Measurements from ENCODE around the gene PTPRN2.

DNA sequence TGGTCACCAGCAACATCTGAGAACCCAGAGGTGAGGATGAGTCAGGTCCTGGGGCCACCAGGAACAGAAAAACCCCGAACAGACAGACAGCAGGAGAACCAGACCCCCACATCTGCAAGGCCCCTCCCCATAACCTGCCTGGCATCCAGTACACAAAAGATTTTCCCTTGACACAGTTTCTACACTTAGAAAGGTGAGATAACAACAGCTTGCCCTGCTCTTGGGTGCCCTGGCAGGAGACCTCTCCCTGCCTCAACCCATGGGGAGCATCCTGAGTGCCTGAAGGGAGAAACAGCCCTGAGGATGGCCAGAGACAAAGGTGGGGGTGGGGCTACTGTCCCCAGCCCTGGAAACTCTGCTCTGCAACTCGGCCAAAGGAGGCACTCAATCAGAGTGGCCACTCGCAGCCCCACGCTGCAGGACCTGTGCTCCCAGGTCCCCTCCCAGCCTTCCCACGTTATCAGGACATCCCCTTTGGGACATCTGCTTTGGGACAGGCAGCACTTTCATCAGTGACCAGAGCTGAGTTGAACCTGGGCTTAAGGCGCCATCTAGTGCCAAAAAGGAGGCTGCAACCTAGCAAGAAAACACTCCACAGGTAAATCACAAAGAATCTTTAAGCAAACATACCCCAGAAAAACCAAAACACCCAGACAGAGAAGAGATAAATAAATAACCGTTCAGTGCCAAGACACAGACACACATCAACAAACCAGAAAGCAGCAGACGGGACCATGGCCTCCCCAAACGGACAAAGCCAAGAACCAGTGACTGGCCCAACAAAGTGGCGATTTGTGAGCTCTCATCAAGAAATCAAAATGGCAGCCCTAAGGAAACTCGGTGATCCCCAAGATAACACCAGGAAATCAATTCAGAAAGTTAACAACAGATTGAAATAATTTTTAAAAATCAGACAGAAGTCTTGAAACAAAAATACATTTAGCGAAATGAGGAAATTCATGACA, 233.7 kb downstream of the PTPRN2 start:
- TF ChIP-seq, protein P1, sequence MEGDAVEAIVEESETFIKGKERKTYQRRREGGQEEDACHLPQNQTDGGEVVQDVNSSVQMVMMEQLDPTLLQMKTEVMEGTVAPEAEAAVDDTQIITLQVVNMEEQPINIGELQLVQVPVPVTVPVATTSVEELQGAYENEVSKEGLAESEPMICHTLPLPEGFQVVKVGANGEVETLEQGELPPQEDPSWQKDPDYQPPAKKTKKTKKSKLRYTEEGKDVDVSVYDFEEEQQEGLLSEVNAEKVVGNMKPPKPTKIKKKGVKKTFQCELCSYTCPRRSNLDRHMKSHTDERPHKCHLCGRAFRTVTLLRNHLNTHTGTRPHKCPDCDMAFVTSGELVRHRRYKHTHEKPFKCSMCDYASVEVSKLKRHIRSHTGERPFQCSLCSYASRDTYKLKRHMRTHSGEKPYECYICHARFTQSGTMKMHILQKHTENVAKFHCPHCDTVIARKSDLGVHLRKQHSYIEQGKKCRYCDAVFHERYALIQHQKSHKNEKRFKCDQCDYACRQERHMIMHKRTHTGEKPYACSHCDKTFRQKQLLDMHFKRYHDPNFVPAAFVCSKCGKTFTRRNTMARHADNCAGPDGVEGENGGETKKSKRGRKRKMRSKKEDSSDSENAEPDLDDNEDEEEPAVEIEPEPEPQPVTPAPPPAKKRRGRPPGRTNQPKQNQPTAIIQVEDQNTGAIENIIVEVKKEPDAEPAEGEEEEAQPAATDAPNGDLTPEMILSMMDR (IDR thresholded peaks at IDR 0.05) = peak in 4 of 6 experiments; percentile 17 to 61 (median 53)
- TF ChIP-seq POLR2A (IDR thresholded peaks at IDR 0.05) = no peak
